Dedifferentiated amniotic fluid mesenchymal stem cell (primary cell): ENCODE measurements around the gene BPIFA3.
A peak's percentile ranks its signal among the peaks of the same experiment; 100 is the strongest.
"Not testable (repeated sequence)": the region's sequence is repeated elsewhere in the genome, so short reads cannot be mapped to it uniquely, and the experiment has no call there.

Source experiments
- DNase-seq: peaks from one replicate; pipeline ENCODE4 v3.0.0-alpha.2; 2016; ENCODE audit errors: extremely low spot score

The BPIFA3 gene

DNA sequence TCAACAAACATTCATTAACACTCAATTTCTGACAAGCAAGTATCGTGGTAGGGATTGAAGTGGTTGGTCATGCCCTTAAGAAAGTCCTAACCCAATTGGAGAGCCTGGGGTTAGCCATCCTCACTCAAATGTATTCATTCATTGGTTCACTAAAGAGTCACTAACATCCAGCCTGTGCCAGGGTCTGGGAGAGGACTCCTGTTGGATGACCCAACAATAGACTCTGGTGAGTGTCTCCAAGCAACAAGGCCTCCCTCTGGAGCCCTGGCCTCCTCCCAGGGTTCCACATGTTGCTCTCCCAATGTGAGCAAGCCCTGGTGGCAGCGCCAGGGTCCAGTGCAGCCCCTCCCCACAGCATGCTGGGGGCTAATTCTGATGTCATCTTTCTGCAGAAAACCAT is at the start of gene BPIFA3:
Gene BPIFA3, plus strand, starts transcription at position 301 of the 400 bp plus-strand sequence. CDS start 185 bp downstream, outside the sequence.
- DNase-seq: no peak

DNA sequence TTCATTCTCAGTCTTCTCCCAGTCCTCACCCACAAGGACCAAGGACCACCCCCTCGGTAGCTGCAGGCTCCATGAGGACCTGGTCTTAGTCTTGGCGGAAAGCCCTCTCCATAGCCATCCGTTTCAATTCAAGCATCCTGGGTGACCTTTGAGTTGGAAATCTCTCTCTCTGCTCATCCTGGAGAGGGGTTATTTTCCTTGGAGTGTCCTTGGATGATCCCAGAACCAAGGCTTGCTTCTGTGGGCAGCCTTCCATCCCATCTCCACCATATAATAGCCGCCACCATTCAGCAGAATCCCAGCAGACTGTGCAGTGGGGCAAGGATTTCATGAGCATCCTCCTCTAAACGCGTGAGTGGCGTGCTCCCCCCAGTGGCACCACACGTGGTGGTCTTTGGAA is 49.3 kb upstream of the BPIFA3 start, which contains the start of gene BPIFA2:
Gene BPIFA2, plus strand, starts transcription at position 301 of the 400 bp plus-strand sequence. CDS start 987 bp downstream, outside the sequence.
- DNase-seq: no peak

DNA sequence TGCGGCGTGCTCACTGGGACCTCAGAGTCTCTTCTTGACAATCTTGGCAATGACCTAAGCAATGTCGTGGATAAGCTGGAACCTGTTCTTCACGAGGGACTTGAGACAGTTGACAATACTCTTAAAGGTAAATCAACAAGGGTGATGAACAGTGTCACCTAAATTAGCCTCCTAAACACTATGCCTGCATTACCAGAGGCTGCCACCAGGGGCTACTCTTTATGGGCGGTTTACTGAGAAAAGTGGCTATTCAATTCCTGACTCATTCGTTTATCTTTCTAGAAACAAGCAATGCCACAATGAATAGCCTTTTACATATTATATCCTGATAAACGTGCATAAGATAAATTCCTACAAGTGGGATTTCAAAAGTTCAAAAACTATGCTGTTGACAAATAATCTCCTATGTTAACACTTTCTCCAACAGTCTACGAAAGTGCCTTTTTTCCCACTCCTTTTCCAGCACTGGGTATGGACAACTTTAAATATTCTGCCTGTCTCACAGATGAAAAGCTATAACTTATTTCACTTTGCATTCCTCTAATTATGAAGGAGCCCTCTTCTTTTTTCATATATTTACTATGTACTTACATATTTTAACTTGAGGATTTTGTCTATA is 47.9 kb upstream of the BPIFA3 start:
- no peak for DNase-seq

DNA sequence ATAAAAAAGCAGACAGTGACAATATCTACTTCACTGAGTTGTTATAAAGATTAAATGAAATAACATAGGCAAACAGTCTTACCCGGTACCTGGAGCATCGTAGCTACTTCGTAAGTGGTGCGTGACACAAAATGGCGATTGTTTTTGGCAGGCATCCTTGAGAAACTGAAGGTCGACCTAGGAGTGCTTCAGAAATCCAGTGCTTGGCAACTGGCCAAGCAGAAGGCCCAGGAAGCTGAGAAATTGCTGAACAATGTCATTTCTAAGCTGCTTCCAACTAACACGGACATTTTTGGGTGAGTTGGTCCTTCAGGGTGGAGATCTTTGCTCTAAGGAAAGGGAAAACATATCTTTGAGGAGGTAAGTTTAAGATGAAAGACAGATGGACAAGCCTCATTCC is 44.4 kb upstream of the BPIFA3 start:
- no peak for DNase-seq

DNA sequence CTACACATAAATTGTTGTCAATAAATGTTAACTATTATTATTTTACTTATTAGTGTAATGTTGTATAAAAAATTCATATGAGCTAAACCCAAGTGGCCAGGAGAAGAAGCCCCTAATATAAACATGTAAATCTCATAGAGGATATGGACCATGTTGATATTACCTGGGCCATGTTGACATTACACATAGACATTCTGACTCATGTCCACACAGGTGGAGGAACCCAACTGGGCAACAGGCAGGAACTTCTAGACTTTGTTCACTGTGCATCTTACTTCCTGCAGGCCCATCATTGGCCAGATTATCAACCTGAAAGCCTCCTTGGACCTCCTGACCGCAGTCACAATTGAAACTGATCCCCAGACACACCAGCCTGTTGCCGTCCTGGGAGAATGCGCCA is 42.0 kb upstream of the BPIFA3 start:
- no peak for DNase-seq

DNA sequence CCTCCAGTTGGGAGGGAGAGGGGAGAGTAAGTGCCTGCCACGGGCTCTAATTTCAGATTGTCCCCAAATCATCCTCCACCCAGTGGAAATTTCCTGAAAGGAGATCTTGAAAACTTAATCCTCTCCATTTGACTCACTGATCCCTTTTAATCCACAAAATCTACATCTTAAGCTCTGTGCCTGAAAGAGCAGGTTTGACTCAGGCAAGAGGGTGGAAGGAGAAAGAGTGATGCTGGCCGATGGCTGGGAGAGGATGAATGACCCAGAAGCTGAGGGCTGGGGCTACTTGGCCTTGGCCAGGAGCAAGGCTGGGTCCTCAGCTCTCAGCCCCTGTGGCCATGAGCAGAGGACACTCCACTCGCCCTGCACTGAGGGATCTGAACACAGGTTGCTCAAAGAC is 41.1 kb upstream of the BPIFA3 start:
- DNase-seq: no peak

DNA sequence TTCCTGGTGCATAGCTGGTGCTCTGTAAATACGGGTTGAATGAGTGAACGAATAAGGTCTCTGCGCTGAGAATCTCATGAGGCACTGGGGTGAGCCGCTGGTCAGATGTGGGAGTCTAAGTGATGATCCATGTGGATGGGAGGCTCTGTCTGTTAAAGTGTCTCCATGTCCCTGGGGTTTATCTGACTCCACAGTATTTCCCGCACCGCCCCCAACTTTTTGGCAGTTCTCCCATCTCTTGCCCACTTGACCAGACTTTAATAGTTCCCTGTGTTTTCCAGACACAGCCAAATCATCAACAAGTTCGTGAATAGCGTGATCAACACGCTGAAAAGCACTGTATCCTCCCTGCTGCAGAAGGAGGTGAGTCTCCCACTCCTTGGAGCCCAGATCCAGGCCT is 39.3 kb upstream of the BPIFA3 start:
- no peak for DNase-seq

DNA sequence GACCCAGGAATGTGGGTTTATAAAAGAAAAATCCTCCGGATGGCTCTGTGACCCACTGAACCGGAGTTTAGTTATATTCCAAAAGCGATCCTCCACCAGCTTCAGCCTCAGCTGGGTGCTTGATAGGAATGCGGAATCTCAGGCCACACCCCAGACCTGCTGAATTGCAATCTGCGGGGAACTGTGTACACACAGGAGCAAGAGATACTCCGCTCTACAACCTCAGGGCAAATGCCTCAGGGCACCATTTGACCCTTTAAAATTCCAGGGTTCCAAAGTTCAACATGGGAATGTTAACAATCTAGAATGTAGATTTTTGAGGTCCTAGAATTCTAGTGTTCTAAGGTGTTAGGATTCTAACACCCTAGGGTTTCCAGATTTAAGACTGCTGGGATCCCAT is 38.4 kb upstream of the BPIFA3 start:
- DNase-seq: no peak

DNA sequence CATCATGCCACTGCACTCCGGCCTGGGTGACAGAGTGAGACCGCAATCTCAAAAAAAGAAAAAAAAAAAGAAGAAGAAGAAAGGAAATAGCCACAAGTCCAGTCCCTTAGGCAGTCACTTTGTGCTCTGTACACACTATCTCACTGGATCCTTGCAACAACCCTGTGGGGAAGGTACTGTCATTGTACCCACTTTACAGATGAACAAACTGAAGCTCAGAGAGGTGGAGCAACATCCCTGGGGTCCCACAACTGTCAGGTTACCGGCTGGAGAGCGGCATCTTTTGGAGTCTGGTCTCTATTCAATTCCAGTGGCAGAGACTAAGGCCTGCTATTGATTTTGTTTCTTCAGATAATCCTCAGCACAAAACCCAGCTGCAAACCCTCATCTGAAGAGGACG is 37.0 kb upstream of the BPIFA3 start:
- DNase-seq: no peak

DNA sequence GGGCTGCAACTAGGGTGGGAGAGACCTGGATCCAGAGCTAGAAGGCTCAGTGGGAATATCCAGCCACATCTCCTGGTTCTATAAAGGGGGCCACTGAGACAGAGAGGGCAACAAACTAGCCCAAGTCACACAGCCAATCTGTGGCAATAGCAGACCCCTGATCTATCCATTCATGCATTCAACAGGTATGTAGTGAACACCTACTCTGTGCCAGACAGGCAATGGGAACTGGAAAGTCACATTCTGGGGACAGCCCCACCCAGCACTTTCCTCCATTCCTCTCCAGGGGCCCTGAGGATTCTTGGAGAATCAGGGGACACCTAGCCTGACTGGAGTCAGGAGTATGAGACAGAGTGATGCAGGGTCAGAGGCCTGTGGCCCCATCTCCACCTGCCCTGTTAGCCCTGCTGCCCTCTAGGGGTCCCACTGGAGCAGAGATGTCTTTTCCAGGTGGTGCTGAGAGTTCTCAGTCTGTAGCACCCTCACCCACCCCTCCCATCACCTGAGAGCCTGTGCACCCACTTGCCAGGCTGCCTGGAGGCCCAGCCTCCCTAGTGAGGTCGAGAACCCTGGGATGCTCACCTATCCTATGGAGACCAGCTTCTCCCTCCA is 35.6 kb upstream of the BPIFA3 start:
- DNase-seq: no peak

DNA sequence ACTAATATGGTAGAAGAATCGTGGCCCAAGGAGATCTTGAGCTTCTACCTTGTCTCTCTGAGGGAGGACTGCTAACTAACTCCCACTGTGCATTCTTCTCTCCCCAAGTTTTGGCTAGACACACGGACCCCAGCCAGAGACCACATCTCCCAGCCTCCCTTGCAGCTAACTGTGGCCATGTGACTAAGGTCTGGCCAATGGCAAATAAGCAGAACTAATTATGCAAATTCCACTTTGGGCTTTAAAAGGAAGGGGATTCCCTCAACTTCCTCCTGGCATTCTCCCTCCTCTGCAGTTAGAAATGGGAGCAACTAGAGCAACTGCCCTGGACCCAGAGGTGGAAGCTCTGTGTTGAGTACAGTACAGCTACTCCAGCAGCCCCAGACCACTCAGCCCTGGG is 33.8 kb upstream of the BPIFA3 start:
- DNase-seq: no peak

DNA sequence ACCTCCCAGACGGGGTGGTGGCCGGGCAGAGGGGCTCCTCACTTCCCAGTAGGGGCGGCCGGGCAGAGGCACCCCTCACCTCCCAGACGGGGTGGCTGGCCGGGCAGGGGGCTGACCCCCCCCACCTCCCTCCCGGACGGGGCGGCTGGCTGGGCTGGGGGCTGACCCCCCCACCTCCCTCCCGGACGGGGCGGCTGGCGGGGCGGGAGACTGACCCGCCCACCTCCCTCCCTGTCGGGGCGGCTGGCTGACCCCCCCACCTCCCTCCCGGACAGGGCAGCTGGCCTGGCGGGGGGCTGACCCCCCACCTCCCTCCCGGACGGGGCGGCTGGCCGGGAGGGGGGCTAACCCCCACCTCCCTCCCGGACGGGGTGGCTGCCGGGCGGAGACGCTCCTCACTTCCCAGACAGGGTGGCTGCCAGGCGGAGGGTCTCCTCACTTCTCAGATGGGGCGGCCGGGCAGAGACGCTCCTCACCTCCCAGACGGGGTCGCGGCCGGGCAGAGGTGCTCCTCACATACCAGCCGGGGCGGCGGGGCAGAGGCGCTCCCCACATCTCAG is 32.0 kb upstream of the BPIFA3 start:
- not testable (repeated sequence) for DNase-seq

DNA sequence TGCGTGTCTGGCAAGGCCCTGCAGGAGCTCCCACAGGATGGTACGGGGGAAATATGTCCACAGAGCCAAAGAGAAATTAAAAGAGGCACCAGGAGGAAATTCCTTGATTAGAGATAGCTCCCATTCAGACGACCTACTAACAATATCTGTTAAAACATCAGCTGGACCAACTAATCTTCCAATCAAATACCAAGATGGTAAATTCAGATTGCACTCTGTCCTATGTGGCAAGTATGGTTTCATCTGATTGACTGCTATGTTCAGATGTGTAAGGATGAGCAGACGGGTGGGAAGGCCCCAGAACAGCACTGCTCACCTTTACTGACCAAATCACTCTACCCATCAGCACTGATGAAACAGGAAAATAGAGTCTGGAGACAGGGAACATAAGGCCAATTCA is 29.7 kb upstream of the BPIFA3 start:
- no peak for DNase-seq

DNA sequence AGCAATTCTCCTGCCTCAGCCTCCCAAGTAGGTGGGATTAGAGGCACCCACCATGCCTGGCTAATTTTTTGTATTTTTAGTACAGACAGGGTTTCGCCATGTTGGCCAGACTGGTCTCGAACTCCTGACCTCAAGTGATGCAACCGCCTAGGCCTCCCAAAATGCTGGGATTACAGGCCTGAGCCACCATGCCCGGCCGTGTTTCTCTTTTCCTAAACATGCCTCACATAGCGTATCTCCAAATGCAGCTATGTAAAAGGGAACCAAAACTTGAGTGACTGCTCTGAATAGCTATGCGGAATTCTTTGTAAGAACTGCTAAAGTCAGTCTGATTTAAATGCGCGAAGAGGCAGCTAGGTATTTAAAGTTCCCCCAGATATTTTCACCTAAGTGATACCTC is 28.7 kb upstream of the BPIFA3 start:
- DNase-seq: no peak

DNA sequence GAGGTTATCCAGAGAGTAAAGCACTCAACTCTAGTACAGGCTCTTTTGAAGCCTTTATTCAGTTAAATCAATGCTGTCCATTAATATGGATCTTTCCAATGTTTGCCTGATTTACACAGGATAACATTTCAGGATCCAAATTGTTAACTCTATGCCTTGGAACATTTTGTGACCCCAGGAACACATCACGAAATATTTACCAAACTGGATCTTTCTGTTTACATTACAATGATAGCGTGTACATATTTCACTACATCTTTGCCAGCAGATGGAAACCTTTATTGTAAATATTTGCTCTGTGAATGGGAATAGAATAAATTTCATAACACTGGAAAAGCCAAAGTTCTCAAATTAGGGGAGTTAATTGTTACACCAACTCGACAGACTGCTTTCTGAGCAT is 25.7 kb upstream of the BPIFA3 start:
- DNase-seq: no peak

DNA sequence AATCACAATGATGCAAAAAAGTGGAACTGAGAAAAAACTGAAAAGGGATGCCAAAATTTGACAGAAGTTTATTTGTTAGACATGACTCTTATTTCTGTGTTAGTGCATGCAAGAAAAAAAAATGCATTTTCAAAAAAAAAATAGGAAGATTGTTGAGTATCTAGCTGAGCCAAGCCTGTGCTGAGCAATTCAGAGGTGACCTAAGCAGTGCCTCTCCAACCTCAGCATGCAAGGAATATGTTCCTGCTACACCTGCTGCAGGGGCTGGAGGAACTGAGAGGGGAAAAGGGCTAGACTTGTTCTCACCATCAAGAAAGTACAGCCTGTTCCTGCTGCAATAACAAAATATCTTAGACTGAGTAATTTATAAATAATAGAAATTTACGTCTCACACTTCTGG is 25.2 kb upstream of the BPIFA3 start:
- no peak for DNase-seq

DNA sequence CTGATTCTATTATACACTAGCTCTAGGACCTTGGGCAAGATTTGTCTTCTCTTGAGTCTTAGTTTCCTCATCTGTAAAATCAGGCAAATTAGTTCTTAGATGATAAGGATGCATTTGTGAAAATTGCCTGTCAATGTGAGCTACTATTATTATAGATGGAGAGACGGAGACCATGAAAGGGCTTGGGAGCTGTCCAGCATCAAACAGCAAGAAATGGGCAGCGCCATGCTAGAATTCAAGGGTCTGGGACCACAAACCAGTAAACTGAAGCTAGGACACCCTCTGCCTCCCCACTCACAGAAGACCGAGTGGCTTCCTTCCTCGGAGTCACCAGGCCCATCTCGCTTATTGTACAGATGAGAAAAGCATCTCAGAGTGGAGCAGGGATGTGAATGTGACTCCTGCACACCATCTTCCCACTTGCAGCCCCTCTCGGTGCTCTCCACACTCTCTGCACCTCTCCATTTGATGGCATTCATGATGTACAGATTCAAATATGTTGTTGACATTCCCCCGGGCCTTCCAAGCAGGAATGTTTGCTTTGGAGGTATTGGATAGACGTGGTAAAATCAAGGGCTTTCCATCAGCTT is 24.1 kb upstream of the BPIFA3 start:
- DNase-seq: no peak

DNA sequence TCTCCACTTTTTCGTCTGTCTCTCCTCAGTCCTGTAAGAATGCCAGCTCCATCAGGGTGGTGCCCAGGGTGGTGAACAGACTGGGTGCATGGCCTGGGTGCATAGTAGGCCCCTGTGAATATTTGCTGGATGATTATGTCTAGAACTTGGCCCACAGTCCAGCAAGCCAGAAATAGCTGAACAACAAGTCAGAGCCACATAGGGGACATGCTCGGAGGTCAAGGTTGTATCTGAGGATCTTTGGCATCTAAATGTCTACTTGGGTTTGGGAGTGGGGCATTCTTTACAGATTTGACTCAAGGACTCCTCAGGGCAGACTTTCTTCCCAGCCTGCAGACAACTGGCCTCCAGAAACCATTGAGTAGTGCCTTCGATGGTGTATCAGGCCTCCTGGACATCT is 18.1 kb upstream of the BPIFA3 start:
- no peak for DNase-seq

DNA sequence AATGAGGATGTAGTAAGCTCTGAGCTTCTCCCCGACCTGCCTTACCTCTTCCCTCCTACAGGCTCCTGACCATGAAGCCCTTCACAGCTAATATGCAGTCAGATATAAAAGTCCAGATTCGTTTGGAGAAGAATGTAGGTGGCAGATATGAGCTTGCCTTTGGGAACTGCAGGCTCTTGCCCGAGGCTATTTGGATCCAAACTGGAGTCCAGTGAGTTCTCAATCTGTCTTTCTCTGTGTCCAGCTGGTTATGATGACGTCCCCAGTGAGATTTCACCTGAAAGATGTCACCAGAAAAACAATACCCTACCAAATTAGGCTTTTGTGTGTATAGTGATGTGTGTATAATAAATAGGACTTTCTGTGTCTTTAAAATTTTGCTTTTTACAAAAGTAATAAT is 14.7 kb upstream of the BPIFA3 start:
- no peak for DNase-seq

DNA sequence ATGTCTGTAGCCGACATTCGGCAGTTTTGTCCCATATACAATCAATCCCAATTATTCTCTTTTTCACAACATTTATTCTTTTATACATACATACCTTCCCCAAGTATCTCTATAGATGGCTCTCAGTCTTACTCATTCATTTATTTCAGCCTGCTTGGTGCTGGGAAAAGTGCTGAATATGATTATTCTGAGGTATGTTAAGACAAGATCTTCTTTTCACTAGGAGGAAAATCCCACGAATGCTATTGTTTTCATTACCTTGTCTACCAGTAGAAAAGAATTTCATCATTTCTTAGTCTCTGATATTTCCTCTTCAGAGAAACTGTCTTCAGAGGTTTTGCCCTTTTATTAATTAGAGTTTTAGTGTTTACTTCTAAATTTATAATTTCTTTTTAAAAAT is 13.7 kb upstream of the BPIFA3 start:
- DNase-seq: no peak

DNA sequence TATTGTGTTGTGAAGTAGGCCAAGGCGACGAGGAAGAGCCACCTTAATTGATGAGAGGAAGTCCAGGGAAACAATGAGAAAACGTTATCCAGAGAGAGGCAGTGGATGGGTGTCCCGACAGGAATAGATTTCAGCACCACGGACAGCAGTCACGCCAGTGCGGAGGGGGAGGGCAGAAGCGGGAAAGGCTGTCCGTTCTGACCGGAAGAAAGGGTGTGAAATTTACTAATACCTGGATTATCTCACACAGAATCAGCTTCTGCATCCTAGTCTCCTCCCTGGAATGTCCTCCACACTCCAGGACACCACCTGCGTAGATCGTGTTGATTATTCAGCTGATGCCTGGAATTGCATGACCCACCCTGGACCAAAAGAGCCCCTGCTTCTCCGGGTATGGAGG is 7.4 kb upstream of the BPIFA3 start:
- peak; percentile 44 for DNase-seq

DNA sequence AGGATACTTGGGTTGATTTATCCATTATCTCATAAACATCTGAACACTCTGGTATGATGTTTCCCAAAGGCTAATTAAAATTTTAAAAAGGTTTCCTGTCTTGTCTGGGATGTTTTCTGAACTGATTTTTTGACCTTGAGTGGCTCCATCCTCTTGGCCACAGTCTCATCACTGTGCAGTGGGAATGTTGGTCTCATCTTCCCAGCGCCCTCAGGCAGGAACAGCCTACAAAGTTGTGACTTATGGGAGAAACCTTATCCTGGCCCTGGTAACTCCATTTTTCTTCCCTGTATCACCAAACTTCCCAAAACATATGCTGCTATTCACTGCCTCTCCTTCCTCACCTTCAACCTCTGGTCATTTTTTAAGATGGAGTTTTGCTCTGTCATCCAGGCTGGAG is 6.8 kb upstream of the BPIFA3 start:
- DNase-seq: no peak

DNA sequence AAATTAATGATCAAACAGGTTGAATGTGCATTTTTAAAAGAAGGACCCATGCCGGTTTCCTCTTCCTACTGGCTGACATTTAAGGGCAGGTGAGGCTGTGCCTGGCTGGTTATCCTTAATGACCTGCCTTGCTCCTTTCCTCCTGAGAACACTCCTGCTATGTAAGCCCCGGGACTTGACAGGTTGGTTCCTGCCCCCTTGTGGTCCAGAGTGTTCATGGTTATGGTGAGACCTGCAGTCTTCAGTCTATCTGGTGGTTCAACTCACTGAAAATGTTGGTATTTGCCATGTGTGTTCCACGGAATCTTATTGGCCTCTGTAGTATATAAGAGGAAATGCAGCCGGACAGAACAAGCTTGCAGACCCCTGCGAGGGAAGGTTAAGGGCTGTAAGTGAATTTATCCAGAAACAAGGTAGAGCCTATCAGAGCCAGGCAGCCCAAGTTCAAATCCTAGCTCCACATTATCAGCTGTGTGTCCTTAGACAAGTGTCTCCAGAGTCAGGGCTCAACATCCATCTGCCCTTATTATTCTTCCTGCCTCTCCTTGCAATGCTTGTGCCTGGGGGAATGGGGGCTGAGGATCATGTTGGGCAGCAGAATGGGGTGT is 5.2 kb upstream of the BPIFA3 start:
- DNase-seq: no peak
